Measurements from ENCODE around the gene GORASP1.
A peak's percentile ranks its signal among the peaks of the same experiment; 100 is the strongest.

The GORASP1 gene

GRCh38 chr3:39107388-39108199 is at the start of gene GORASP1, which contains the start of gene TTC21A:
Gene GORASP1 (minus strand): TSS chr3:39107627. CDS start chr3:39107541, 86 bp downstream.
Gene TTC21A (plus strand): TSS chr3:39107680. CDS start chr3:39107838, 158 bp downstream.
- DNase-seq: peak; percentile 83 to 84

GRCh38 chr3:39156421-39156820 is 49.0 kb upstream of the GORASP1 start:
- no peak for DNase-seq

- peak in 1 of 2 experiments; percentile 17 for DNase-seq
Observed at GRCh38 chr3:39154280-39155021, 47.0 kb upstream of the GORASP1 start.

- no peak for DNase-seq
Observed at GRCh38 chr3:39153977-39154279, 46.5 kb upstream of the GORASP1 start.

GRCh38 chr3:39150803-39151631 is 43.6 kb upstream of the GORASP1 start:
- peak; percentile 76 to 88 for DNase-seq

GRCh38 chr3:39150148-39150802 is 42.8 kb upstream of the GORASP1 start:
- DNase-seq: peak in 1 of 2 experiments; percentile 44

- no peak for DNase-seq
Observed at GRCh38 chr3:39149498-39150147, 42.2 kb upstream of the GORASP1 start.

GRCh38 chr3:39149059-39149455 is 41.6 kb upstream of the GORASP1 start:
- DNase-seq: no peak

GRCh38 chr3:39148435-39149058 is 41.1 kb upstream of the GORASP1 start:
- DNase-seq: no peak

- peak; percentile 50 to 65 for DNase-seq
Observed at GRCh38 chr3:39147711-39148434, 40.4 kb upstream of the GORASP1 start.

- peak; percentile 84 to 89 for DNase-seq
Observed at GRCh38 chr3:39146611-39147591, 39.5 kb upstream of the GORASP1 start.

GRCh38 chr3:39146083-39146501 is 38.7 kb upstream of the GORASP1 start:
- no peak for DNase-seq

- no peak for DNase-seq
Observed at GRCh38 chr3:39144748-39145380, 37.4 kb upstream of the GORASP1 start.

GRCh38 chr3:39144095-39144747 is 36.8 kb upstream of the GORASP1 start:
- DNase-seq: no peak

GRCh38 chr3:39143051-39143885 is 35.8 kb upstream of the GORASP1 start:
- DNase-seq: no peak

- DNase-seq: no peak
Observed at GRCh38 chr3:39142067-39142466, 34.6 kb upstream of the GORASP1 start.

- peak in 1 of 2 experiments; percentile 23 for DNase-seq
Observed at GRCh38 chr3:39141171-39141995, 34.0 kb upstream of the GORASP1 start.

All from SW 1271 (cell line).